GM21528 (cell line): ENCODE data around the gene KRT6A.
"Not testable (repeated sequence)": the region's sequence is repeated elsewhere in the genome, so short reads cannot be mapped to it uniquely, and the experiment has no call there.

Experiments used
- ATAC-seq: cut with Tn5 transposase; IDR thresholded peaks from one replicate; pipeline ENCODE4 v1.9.1; 2021; ENCODE audit warnings: mild to moderate bottlenecking, moderate library complexity; ENCODE audit not compliant: unreplicated experiment, low FRiP score

The KRT6A gene

GRCh38 chr12:52506858-52507715 is 14.0 kb upstream of the KRT6A start:
- no peak for ATAC-seq

- no peak for ATAC-seq
These were observed 9.8 kb upstream of the KRT6A start for GRCh38 chr12:52502877-52503276.

GRCh38 chr12:52501490-52501889 is 8.4 kb upstream of the KRT6A start:
- ATAC-seq = no peak

- ATAC-seq = not testable (repeated sequence)
These were observed 7.5 kb upstream of the KRT6A start for GRCh38 chr12:52500574-52500973.

GRCh38 chr12:52499806-52500560 is 6.9 kb upstream of the KRT6A start:
- no peak for ATAC-seq

GRCh38 chr12:52498946-52499345 is 5.9 kb upstream of the KRT6A start:
- ATAC-seq = no peak

GRCh38 chr12:52497975-52498374 is 4.9 kb upstream of the KRT6A start:
- no peak for ATAC-seq

GRCh38 chr12:52496590-52497071 is 3.6 kb upstream of the KRT6A start:
- ATAC-seq = no peak

GRCh38 chr12:52496054-52496453 is 3.0 kb upstream of the KRT6A start:
- ATAC-seq = no peak

- ATAC-seq = no peak
These were observed 2.3 kb upstream of the KRT6A start for GRCh38 chr12:52495389-52495788.

GRCh38 chr12:52494518-52494917 is 1.5 kb upstream of the KRT6A start:
- no peak for ATAC-seq

- ATAC-seq = no peak
These were observed 1.0 kb upstream of the KRT6A start for GRCh38 chr12:52494100-52494499.

- ATAC-seq = not testable (repeated sequence)
These were observed 652 bp downstream of the KRT6A start for GRCh38 chr12:52492405-52492804.

- not testable (repeated sequence) for ATAC-seq
These were observed 1.6 kb downstream of the KRT6A start for GRCh38 chr12:52491495-52491894.

- no peak for ATAC-seq
These were observed 4.3 kb downstream of the KRT6A start for GRCh38 chr12:52488736-52489135.

- ATAC-seq = not testable (repeated sequence)
These were observed 5.2 kb downstream of the KRT6A start for GRCh38 chr12:52487744-52488443.

- ATAC-seq = no peak
These were observed 5.8 kb downstream of the KRT6A start for GRCh38 chr12:52487211-52487610.

GRCh38 chr12:52486166-52487105 is 6.6 kb downstream of the KRT6A start:
- ATAC-seq = no peak

GRCh38 chr12:52480073-52480472 is 13.0 kb downstream of the KRT6A start:
- ATAC-seq = no peak

- no peak for ATAC-seq
These were observed 15.4 kb downstream of the KRT6A start for GRCh38 chr12:52477651-52478050.
